Prostate gland (tissue), 2 donors: ENCODE data around the gene SMIM5.
A peak's percentile ranks its signal among the peaks of the same experiment; 100 is the strongest.

ENCODE experiments used
- CTCF ChIP-seq, 4 experiments: fragments of 200-600 bp in 2 of 4; fragments of 450-650 bp in 2 of 4; sonication (generic) in 2 of 4; IDR thresholded peaks; 1 replicate in 3 of 4; 2 replicates in 1 of 4; pipeline ENCODE4 v1.5.1; 2016 to 2019; ENCODE audit warnings: antibody characterized with exemption in 4 of 4, mild to moderate bottlenecking in 2 of 4, moderate library complexity in 2 of 4
- POLR2AphosphoS5 ChIP-seq: sonication (generic); formaldehyde crosslinking; IDR thresholded peaks from one replicate; pipeline ENCODE4 v1.6.1; 2017; ENCODE audit warnings: antibody characterized with exemption

- TF ChIP-seq CTCF (IDR thresholded peaks at IDR 0.05) (no peak), POLR2AphosphoS5 (peak; percentile 85)
These were observed 51.7 kb downstream of the SMIM5 start for GRCh38 chr17:75684924-75685323.
